GM18873 (cell line): ENCODE data around the gene PRDM10.
"Not testable (repeated sequence)": the region's sequence is repeated elsewhere in the genome, so short reads cannot be mapped to it uniquely, and the experiment has no call there.

ENCODE experiments used
- ATAC-seq: cut with Tn5 transposase; IDR thresholded peaks from one replicate; pipeline ENCODE4 v1.9.1; 2021; ENCODE audit warnings: mild to moderate bottlenecking, moderate library complexity, moderate number of reproducible peaks; ENCODE audit not compliant: unreplicated experiment, low FRiP score

PRDM10 gene

GRCh38 chr11:130021606-130022005 lies 19.0 kb upstream of the PRDM10 start:
- ATAC-seq: not testable (repeated sequence)

- no peak for ATAC-seq
These were observed 17.7 kb upstream of the PRDM10 start for GRCh38 chr11:130020323-130020722.

GRCh38 chr11:130015846-130016245 lies 13.2 kb upstream of the PRDM10 start:
- ATAC-seq: not testable (repeated sequence)

GRCh38 chr11:130008326-130008725 lies 5.7 kb upstream of the PRDM10 start:
- ATAC-seq: no peak

- no peak for ATAC-seq
These were observed 4.3 kb upstream of the PRDM10 start for GRCh38 chr11:130006929-130007328.

GRCh38 chr11:130003717-130004001 lies 1.0 kb upstream of the PRDM10 start:
- no peak for ATAC-seq

GRCh38 chr11:130002846-130003716 lies 446 bp upstream of the PRDM10 start:
- ATAC-seq: peak; percentile 79

- peak; percentile 5 for ATAC-seq
These were observed 929 bp downstream of the PRDM10 start for GRCh38 chr11:130001461-130002351.

GRCh38 chr11:130000552-130001176 lies 2.0 kb downstream of the PRDM10 start:
- no peak for ATAC-seq

- ATAC-seq: no peak
These were observed 3.2 kb downstream of the PRDM10 start for GRCh38 chr11:129999407-129999806.

- no peak for ATAC-seq
These were observed 3.7 kb downstream of the PRDM10 start for GRCh38 chr11:129998905-129999304.

GRCh38 chr11:129998107-129998506 lies 4.5 kb downstream of the PRDM10 start:
- no peak for ATAC-seq

- ATAC-seq: no peak
These were observed 5.1 kb downstream of the PRDM10 start for GRCh38 chr11:129997513-129997912.

- no peak for ATAC-seq
These were observed 6.3 kb downstream of the PRDM10 start for GRCh38 chr11:129996113-129996870.

- ATAC-seq: no peak
These were observed 7.5 kb downstream of the PRDM10 start for GRCh38 chr11:129995163-129995562.

- no peak for ATAC-seq
These were observed 10.3 kb downstream of the PRDM10 start for GRCh38 chr11:129992161-129992944.

- no peak for ATAC-seq
These were observed 13.4 kb downstream of the PRDM10 start for GRCh38 chr11:129989149-129989813.

GRCh38 chr11:129987950-129988349 lies 14.7 kb downstream of the PRDM10 start:
- ATAC-seq: no peak

- no peak for ATAC-seq
These were observed 16.8 kb downstream of the PRDM10 start for GRCh38 chr11:129985823-129986222.
